H1 (cell line): ENCODE results near the gene TOMM40L.

Source experiments
- ASH2L ChIP-seq: fragments of 200-600, 300-600 bp; sonication (generic); IDR thresholded peaks from one replicate; pipeline ENCODE4 v1.7.1; 2017; ENCODE audit warnings: low read length
- CHD2 ChIP-seq: IDR thresholded peaks from 2 replicates; pipeline ENCODE4 v1.6.1; 2012; ENCODE audit warnings: low read length, improper control_type of control experiment
- SUZ12 ChIP-seq: fragments of 200-600 bp; sonication (generic); IDR thresholded peaks from 2 replicates; pipeline ENCODE4 v1.6.1; 2012; ENCODE audit warnings: mild to moderate bottlenecking, inconsistent platforms, low read length, moderate library complexity, mixed read lengths
- TCF12 ChIP-seq: IDR thresholded peaks from 2 replicates; pipeline ENCODE4 v1.6.1; 2011; ENCODE audit warnings: low read depth, mild to moderate bottlenecking, low read length
- TF ChIP-seq, protein P1 (sequence below), 3 experiments: IDR thresholded peaks; 1 replicate in 2 of 3; 2 replicates in 1 of 3; pipeline versions ENCODE4 v1.5.1 to v1.6.1; 2011; ENCODE audit warnings: low read length in 3 of 3, mild to moderate bottlenecking in 3 of 3, inconsistent platforms in 2 of 3, low read depth in 1 of 3, moderate library complexity in 1 of 3; ENCODE audit not compliant: insufficient read depth in 1 of 3; ENCODE audit errors: control extremely low read depth in 1 of 3

DNA sequence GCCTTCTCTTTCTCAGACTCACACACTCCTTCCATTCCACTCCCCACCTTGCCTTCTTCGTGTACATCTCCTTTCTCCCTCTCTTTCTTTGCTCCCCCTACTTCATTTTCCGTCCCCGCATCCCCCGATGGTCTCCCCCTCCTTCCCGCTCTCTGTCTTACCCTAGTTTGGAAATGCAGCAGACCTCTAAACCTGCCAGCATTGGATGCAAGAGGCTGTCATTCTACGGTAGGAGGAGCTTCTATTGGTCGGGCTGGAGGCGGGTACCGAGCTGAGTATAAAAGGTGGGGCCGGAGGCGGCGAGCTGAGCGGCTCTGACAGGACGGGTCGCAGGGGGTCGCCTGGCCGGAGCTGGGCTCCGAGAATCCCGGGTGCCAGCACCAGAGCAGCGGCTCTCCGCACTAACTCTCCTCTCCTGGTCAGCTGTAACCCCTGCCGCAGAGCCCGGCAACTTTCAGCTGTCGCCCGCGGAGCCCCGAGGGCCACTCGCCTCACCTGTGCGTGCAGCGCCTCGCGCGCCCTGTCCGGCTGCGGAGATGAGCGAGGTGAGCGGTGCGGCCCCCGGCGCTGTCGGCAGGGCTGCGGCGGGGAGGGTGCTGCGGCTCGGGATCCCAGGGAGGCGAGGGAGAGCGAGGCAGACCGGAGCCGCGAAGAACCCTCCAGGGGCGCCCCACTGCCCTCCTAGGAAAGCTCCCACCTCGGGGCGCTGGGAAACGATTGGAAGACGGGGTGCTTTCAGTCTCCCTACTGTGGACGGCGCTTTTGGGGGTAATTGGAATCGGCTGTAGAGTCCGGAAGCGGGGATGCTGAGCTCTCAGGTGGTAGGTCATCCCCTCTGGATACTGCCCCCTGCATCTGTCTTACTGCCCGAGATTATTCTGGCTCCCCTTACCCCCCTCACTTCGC lies 32.8 kb downstream of the TOMM40L start, which contains the start of gene PCP4L1:
- TF ChIP-seq, protein P1, sequence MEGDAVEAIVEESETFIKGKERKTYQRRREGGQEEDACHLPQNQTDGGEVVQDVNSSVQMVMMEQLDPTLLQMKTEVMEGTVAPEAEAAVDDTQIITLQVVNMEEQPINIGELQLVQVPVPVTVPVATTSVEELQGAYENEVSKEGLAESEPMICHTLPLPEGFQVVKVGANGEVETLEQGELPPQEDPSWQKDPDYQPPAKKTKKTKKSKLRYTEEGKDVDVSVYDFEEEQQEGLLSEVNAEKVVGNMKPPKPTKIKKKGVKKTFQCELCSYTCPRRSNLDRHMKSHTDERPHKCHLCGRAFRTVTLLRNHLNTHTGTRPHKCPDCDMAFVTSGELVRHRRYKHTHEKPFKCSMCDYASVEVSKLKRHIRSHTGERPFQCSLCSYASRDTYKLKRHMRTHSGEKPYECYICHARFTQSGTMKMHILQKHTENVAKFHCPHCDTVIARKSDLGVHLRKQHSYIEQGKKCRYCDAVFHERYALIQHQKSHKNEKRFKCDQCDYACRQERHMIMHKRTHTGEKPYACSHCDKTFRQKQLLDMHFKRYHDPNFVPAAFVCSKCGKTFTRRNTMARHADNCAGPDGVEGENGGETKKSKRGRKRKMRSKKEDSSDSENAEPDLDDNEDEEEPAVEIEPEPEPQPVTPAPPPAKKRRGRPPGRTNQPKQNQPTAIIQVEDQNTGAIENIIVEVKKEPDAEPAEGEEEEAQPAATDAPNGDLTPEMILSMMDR (IDR thresholded peaks at IDR 0.05; ENCODE audit: control extremely low read depth in 1 of 3, insufficient read depth in 1 of 3, low read depth in 1 of 3, low read length in 3 of 3): no peak
- TF ChIP-seq SUZ12 (peak; percentile 75; the same call in 1 of the 2 replicates), CHD2 (peak; percentile 79), TCF12 (no peak), ASH2L (no peak)
